Measurements from ENCODE around the gene PHLDB2.

PHLDB2 gene

GRCh38 chr3:111947231-111947630 is 88.2 kb downstream of the PHLDB2 start:
- Histone ChIP-seq H3K9ac (ENCODE audit: low read length in 5 of 5) (no peak overlapping the region), H3K27me3 (ENCODE audit: control insufficient read depth in 5 of 5, insufficient read depth in 4 of 5, low read length in 5 of 5) (no peaks in the 10 kb centered on the region), H3K36me3 (ENCODE audit: control insufficient read depth in 5 of 5, insufficient read depth in 5 of 5, low read length in 5 of 5) (peaks cover 18 to 67% (median 48%) of the 10 kb centered on the region in 5 donors), H3K27ac (ENCODE audit: low read depth, low read length) (peak overlapping the region; percentile 8), H3K4me3 (ENCODE audit: low read depth in 1 of 5, low read length in 5 of 5) (no peak overlapping the region), H3K4me1 (ENCODE audit: control insufficient read depth in 5 of 5, insufficient read depth in 5 of 5, low read length in 5 of 5) (peaks cover 0 to 6% (median 0%) of the 10 kb centered on the region in 5 donors), H3K9me3 (ENCODE audit: control insufficient read depth in 5 of 5, low read length in 5 of 5) (no peaks in the 10 kb centered on the region)

GRCh38 chr3:111948786-111949185 is 89.7 kb downstream of the PHLDB2 start:
- H3K27me3 ChIP-seq (ENCODE audit: control insufficient read depth in 5 of 5, insufficient read depth in 4 of 5, low read length in 5 of 5) = no peaks in the 10 kb centered on the region

GRCh38 chr3:111949712-111950111 is 90.6 kb downstream of the PHLDB2 start:
- Histone ChIP-seq H3K27ac (ENCODE audit: low read depth, low read length) (peak overlapping the region; percentile 6), H3K4me1 (ENCODE audit: control insufficient read depth in 5 of 5, insufficient read depth in 5 of 5, low read length in 5 of 5) (peaks cover 0 to 17% (median 0%) of the 10 kb centered on the region in 5 donors), H3K27me3 (ENCODE audit: control insufficient read depth in 5 of 5, insufficient read depth in 4 of 5, low read length in 5 of 5) (no peaks in the 10 kb centered on the region), H3K9ac (ENCODE audit: low read length in 5 of 5) (no peak overlapping the region), H3K4me3 (ENCODE audit: low read depth in 1 of 5, low read length in 5 of 5) (no peak overlapping the region), H3K36me3 (ENCODE audit: control insufficient read depth in 5 of 5, insufficient read depth in 5 of 5, low read length in 5 of 5) (peaks cover 28 to 73% (median 52%) of the 10 kb centered on the region in 5 donors), H3K9me3 (ENCODE audit: control insufficient read depth in 5 of 5, low read length in 5 of 5) (no peaks in the 10 kb centered on the region)

More at GRCh38 chr3:111948786-111949185, 89.7 kb downstream of the PHLDB2 start:
- no peak overlapping the region for H3K4me3 ChIP-seq (ENCODE audit: low read depth in 1 of 5, low read length in 5 of 5)
- no peak overlapping the region for H3K27ac ChIP-seq (ENCODE audit: low read depth, low read length)
- H3K4me1 ChIP-seq (ENCODE audit: control insufficient read depth in 5 of 5, insufficient read depth in 5 of 5, low read length in 5 of 5) = peaks cover 0 to 9% (median 0%) of the 10 kb centered on the region in 5 donors
- H3K9me3 ChIP-seq (ENCODE audit: control insufficient read depth in 5 of 5, low read length in 5 of 5) = no peaks in the 10 kb centered on the region
- peaks cover 28 to 69% (median 51%) of the 10 kb centered on the region in 5 donors for H3K36me3 ChIP-seq (ENCODE audit: control insufficient read depth in 5 of 5, insufficient read depth in 5 of 5, low read length in 5 of 5)
- H3K9ac ChIP-seq (ENCODE audit: low read length in 5 of 5) = no peak overlapping the region

GRCh38 chr3:111951032-111951431 is 92.0 kb downstream of the PHLDB2 start:
- Histone ChIP-seq H3K27ac (ENCODE audit: low read depth, low read length) (no peak overlapping the region), H3K9me3 (ENCODE audit: control insufficient read depth in 5 of 5, low read length in 5 of 5) (no peaks in the 10 kb centered on the region), H3K4me1 (ENCODE audit: control insufficient read depth in 5 of 5, insufficient read depth in 5 of 5, low read length in 5 of 5) (peaks cover 0 to 17% (median 4%) of the 10 kb centered on the region in 5 donors), H3K27me3 (ENCODE audit: control insufficient read depth in 5 of 5, insufficient read depth in 4 of 5, low read length in 5 of 5) (no peaks in the 10 kb centered on the region), H3K4me3 (ENCODE audit: low read depth in 1 of 5, low read length in 5 of 5) (no peak overlapping the region), H3K9ac (ENCODE audit: low read length in 5 of 5) (no peak overlapping the region), H3K36me3 (ENCODE audit: control insufficient read depth in 5 of 5, insufficient read depth in 5 of 5, low read length in 5 of 5) (peaks cover 23 to 71% (median 46%) of the 10 kb centered on the region in 5 donors)

GRCh38 chr3:111952086-111952485 is 93.0 kb downstream of the PHLDB2 start:
- H3K36me3 ChIP-seq (ENCODE audit: control insufficient read depth in 5 of 5, insufficient read depth in 5 of 5, low read length in 5 of 5) = peaks cover 23 to 69% (median 46%) of the 10 kb centered on the region in 5 donors
- H3K4me1 ChIP-seq (ENCODE audit: control insufficient read depth in 5 of 5, insufficient read depth in 5 of 5, low read length in 5 of 5) = peaks cover 0 to 22% (median 10%) of the 10 kb centered on the region in 5 donors
- no peaks in the 10 kb centered on the region for H3K9me3 ChIP-seq (ENCODE audit: control insufficient read depth in 5 of 5, low read length in 5 of 5)

GRCh38 chr3:111952866-111953450 is 93.9 kb downstream of the PHLDB2 start:
- Histone ChIP-seq H3K27ac (ENCODE audit: low read depth, low read length) (no peak overlapping the region), H3K4me1 (ENCODE audit: control insufficient read depth in 5 of 5, insufficient read depth in 5 of 5, low read length in 5 of 5) (peaks cover 0 to 24% (median 13%) of the 10 kb centered on the region in 5 donors), H3K27me3 (ENCODE audit: control insufficient read depth in 5 of 5, insufficient read depth in 4 of 5, low read length in 5 of 5) (no peaks in the 10 kb centered on the region), H3K9me3 (ENCODE audit: control insufficient read depth in 5 of 5, low read length in 5 of 5) (no peaks in the 10 kb centered on the region), H3K4me3 (ENCODE audit: low read depth in 1 of 5, low read length in 5 of 5) (no peak overlapping the region), H3K36me3 (ENCODE audit: control insufficient read depth in 5 of 5, insufficient read depth in 5 of 5, low read length in 5 of 5) (peaks cover 23 to 68% (median 50%) of the 10 kb centered on the region in 5 donors), H3K9ac (ENCODE audit: low read length in 5 of 5) (no peak overlapping the region)

More at GRCh38 chr3:111952086-111952485, 93.0 kb downstream of the PHLDB2 start:
- no peaks in the 10 kb centered on the region for H3K27me3 ChIP-seq (ENCODE audit: control insufficient read depth in 5 of 5, insufficient read depth in 4 of 5, low read length in 5 of 5)
- no peak overlapping the region for H3K4me3 ChIP-seq (ENCODE audit: low read depth in 1 of 5, low read length in 5 of 5)
- H3K27ac ChIP-seq (ENCODE audit: low read depth, low read length) = no peak overlapping the region
- no peak overlapping the region for H3K9ac ChIP-seq (ENCODE audit: low read length in 5 of 5)

GRCh38 chr3:111954228-111954990 is 95.3 kb downstream of the PHLDB2 start:
- Histone ChIP-seq H3K27me3 (ENCODE audit: control insufficient read depth in 5 of 5, insufficient read depth in 4 of 5, low read length in 5 of 5) (no peaks in the 10 kb centered on the region), H3K9me3 (ENCODE audit: control insufficient read depth in 5 of 5, low read length in 5 of 5) (no peaks in the 10 kb centered on the region), H3K27ac (ENCODE audit: low read depth, low read length) (no peak overlapping the region), H3K36me3 (ENCODE audit: control insufficient read depth in 5 of 5, insufficient read depth in 5 of 5, low read length in 5 of 5) (peaks cover 22 to 59% (median 39%) of the 10 kb centered on the region in 5 donors), H3K4me3 (ENCODE audit: low read depth in 1 of 5, low read length in 5 of 5) (no peak overlapping the region), H3K4me1 (ENCODE audit: control insufficient read depth in 5 of 5, insufficient read depth in 5 of 5, low read length in 5 of 5) (peaks cover 0 to 24% (median 16%) of the 10 kb centered on the region in 5 donors), H3K9ac (ENCODE audit: low read length in 5 of 5) (no peak overlapping the region)

GRCh38 chr3:111955876-111956275 is 96.8 kb downstream of the PHLDB2 start:
- H3K4me1 ChIP-seq (ENCODE audit: control insufficient read depth in 5 of 5, insufficient read depth in 5 of 5, low read length in 5 of 5) = peaks cover 0 to 24% (median 16%) of the 10 kb centered on the region in 5 donors
- H3K27ac ChIP-seq (ENCODE audit: low read depth, low read length) = no peak overlapping the region
- H3K36me3 ChIP-seq (ENCODE audit: control insufficient read depth in 5 of 5, insufficient read depth in 5 of 5, low read length in 5 of 5) = peaks cover 26 to 57% (median 36%) of the 10 kb centered on the region in 5 donors
- H3K27me3 ChIP-seq (ENCODE audit: control insufficient read depth in 5 of 5, insufficient read depth in 4 of 5, low read length in 5 of 5) = no peaks in the 10 kb centered on the region
- no peak overlapping the region for H3K9ac ChIP-seq (ENCODE audit: low read length in 5 of 5)
- no peaks in the 10 kb centered on the region for H3K9me3 ChIP-seq (ENCODE audit: control insufficient read depth in 5 of 5, low read length in 5 of 5)
- H3K4me3 ChIP-seq (ENCODE audit: low read depth in 1 of 5, low read length in 5 of 5) = no peak overlapping the region

- peaks cover 0 to 24% (median 16%) of the 10 kb centered on the region in 5 donors for H3K4me1 ChIP-seq (ENCODE audit: control insufficient read depth in 5 of 5, insufficient read depth in 5 of 5, low read length in 5 of 5)
- no peak overlapping the region for H3K4me3 ChIP-seq (ENCODE audit: low read depth in 1 of 5, low read length in 5 of 5)
- no peak overlapping the region for H3K9ac ChIP-seq (ENCODE audit: low read length in 5 of 5)
- no peaks in the 10 kb centered on the region for H3K27me3 ChIP-seq (ENCODE audit: control insufficient read depth in 5 of 5, insufficient read depth in 4 of 5, low read length in 5 of 5)
- peak overlapping the region; percentile 40 for H3K27ac ChIP-seq (ENCODE audit: low read depth, low read length)
- peaks cover 26 to 56% (median 35%) of the 10 kb centered on the region in 5 donors for H3K36me3 ChIP-seq (ENCODE audit: control insufficient read depth in 5 of 5, insufficient read depth in 5 of 5, low read length in 5 of 5)
- no peaks in the 10 kb centered on the region for H3K9me3 ChIP-seq (ENCODE audit: control insufficient read depth in 5 of 5, low read length in 5 of 5)
These were observed 97.4 kb downstream of the PHLDB2 start for GRCh38 chr3:111956449-111956848.

Measured in subcutaneous abdominal adipose tissue (tissue), 5 donors.